GM21717 (cell line): ENCODE results near the gene RNF223.
"Not testable (repeated sequence)": the region's sequence is repeated elsewhere in the genome, so short reads cannot be mapped to it uniquely, and the experiment has no call there.

Experiments used
- ATAC-seq: cut with Tn5 transposase; IDR thresholded peaks from one replicate; pipeline ENCODE4 v1.9.1; 2021; ENCODE audit warnings: mild to moderate bottlenecking, moderate library complexity; ENCODE audit not compliant: unreplicated experiment

RNF223 gene

GRCh38 chr1:1031659-1032235 is 42.4 kb downstream of the RNF223 start:
- ATAC-seq, result no peak

GRCh38 chr1:1030867-1031658 is 43.0 kb downstream of the RNF223 start:
- not testable (repeated sequence) for ATAC-seq

- ATAC-seq, result no peak
Measured at GRCh38 chr1:1027791-1028190, 46.3 kb downstream of the RNF223 start.

- no peak for ATAC-seq
Measured at GRCh38 chr1:1026599-1027413, 47.3 kb downstream of the RNF223 start.

GRCh38 chr1:1025730-1026129 is 48.4 kb downstream of the RNF223 start:
- ATAC-seq, result no peak

- ATAC-seq, result no peak
Measured at GRCh38 chr1:1024771-1025699, 49.1 kb downstream of the RNF223 start.

GRCh38 chr1:1024149-1024770 is 49.8 kb downstream of the RNF223 start:
- ATAC-seq, result no peak

- ATAC-seq, result no peak
Measured at GRCh38 chr1:1023700-1024099, 50.4 kb downstream of the RNF223 start.

GRCh38 chr1:1022302-1023009 is 51.6 kb downstream of the RNF223 start:
- no peak for ATAC-seq

- ATAC-seq, result no peak
Measured at GRCh38 chr1:1021920-1022259, 52.2 kb downstream of the RNF223 start.

- ATAC-seq, result no peak
Measured at GRCh38 chr1:1021010-1021919, 52.8 kb downstream of the RNF223 start.
